Occipital lobe (tissue), 2 donors: ENCODE measurements around the gene CLINT1. TPM values are rescaled to one million over a fixed set of nuclear protein-coding genes. Genes with fewer than 3 reads are reported as not detected.
"Not testable (repeated sequence)": the region's sequence is repeated elsewhere in the genome, so short reads cannot be mapped to it uniquely, and the experiment has no call there.

Experiments used
- DNase-seq: peaks from one replicate; lab custom pipeline; 2025; lab: John Stamatoyannopoulos, UW
- total RNA-seq: library from RNA; depleted of rRNA; stranded (reverse); fragments of >200 nt; gene quantifications from one replicate; pipeline ENCODE4 v1.2.3, GENCODE V29; 2014

The CLINT1 gene
- total RNA-seq, 1 donor from 2014 or later, result 66.9 TPM

- DNase-seq, result no peak
These were observed 3.4 kb upstream of the CLINT1 start for GRCh38 chr5:157862183-157862851.

- no peak for DNase-seq
These were observed 2.2 kb upstream of the CLINT1 start for GRCh38 chr5:157860898-157861890.

DNA sequence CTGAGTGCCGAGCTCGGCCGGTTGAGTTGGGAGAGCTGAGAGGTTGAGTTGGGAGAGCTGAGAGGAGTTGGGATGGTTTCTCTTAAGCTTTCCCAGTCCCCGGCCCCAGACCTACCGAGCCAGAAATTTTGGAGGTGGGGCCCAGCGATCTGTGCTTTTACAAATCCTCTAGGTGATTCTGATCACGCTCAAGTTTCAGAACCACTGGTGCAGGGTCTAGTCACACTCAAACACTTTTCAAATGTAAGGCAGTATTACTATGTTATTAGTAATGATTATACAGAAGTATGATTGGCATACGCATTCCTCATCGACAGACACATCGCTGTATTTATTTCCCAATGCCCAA lies 256 bp upstream of the CLINT1 start:
- DNase-seq, result no peak

GRCh38 chr5:157857816-157858526 lies 974 bp downstream of the CLINT1 start:
- no peak for DNase-seq

- DNase-seq, result no peak
These were observed 3.4 kb downstream of the CLINT1 start for GRCh38 chr5:157855404-157855994.

DNA sequence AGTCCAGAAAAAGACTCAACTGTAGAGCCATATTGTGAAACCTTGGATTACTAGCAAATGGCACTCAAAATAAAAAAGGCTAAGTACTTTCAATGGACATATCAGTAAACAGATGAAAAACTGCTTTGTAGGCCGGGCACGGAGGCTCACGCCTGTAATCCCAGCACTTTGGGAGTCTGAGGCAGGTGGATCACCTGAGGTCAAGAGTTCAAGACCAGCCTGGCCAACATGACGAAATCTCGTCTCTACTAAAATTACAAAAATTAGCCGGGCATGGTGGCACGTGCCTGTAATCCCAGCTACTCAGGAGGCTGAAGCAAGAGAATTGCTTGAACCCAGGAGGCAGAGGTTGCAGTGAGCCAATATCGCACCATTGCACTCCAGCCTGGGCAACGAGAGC lies 5.6 kb downstream of the CLINT1 start:
- not testable (repeated sequence) for DNase-seq

- no peak for DNase-seq
These were observed 12.9 kb downstream of the CLINT1 start for GRCh38 chr5:157845914-157846598.

DNA sequence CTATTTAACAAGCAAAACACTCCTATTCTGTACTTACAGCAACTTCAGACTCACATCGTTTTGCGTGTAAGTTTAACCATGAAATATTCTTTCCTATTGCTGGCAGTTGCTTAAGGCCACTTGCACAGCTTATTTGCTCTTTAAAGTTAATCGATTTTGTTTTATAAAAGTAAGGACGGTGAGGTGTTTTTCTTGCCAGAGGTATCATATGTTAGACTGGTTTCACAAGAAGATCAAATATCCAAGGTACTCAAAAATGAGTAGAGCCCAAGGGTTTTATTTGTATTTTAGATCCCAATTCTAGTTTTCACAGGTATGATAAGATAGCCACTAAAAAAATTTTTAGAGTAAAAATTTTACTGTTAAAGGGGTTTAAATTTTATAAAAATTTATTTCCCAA lies 16.2 kb downstream of the CLINT1 start:
- no peak for DNase-seq

DNA sequence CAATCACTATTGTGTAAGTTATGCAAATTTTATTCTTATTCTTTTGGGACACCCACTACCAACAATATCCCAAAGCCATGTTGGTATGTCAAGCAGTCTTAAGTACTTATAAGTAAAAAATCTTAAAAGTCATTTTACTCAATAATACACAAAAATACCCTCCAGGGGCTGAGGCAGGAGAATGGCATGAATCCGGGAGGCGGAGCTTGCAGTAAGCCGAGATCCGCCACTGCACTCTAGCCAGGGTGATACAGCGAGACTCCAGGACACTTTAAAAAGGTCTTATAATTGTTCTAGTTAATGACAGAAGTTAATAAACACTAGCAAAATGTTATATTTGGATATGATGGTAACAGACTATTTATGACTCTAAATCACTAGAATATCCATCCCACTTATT lies 16.8 kb downstream of the CLINT1 start:
- DNase-seq, result no peak

DNA sequence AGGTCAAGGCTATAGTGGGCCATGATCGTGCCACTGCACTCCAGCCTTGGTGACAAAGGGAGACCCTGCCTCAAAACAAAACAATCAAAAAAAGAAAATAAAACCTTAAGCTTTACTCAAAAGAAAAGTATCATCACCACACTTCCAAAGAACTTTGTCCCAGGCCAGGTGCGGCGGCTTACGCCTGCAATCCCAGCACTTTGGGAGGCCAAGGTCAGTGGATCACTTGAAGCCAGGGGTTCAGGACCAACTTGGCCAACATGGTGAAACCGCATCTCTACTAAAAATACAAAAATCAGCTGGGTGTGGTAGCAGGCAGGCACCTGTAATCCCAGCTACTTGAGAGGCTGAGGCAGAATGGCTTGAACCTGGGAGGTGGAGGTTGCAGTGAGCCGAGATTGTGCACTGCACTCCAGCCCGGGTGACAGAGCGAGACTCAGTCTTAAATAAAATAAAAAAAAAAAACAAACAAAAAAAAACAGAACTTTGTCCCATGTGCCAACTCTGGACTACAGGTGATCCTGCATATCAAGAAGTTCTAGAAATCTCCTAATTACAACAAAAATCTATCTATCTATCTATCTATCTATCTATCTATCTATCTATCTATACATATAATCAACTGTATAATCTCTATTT lies 19.7 kb downstream of the CLINT1 start:
- no peak for DNase-seq

DNA sequence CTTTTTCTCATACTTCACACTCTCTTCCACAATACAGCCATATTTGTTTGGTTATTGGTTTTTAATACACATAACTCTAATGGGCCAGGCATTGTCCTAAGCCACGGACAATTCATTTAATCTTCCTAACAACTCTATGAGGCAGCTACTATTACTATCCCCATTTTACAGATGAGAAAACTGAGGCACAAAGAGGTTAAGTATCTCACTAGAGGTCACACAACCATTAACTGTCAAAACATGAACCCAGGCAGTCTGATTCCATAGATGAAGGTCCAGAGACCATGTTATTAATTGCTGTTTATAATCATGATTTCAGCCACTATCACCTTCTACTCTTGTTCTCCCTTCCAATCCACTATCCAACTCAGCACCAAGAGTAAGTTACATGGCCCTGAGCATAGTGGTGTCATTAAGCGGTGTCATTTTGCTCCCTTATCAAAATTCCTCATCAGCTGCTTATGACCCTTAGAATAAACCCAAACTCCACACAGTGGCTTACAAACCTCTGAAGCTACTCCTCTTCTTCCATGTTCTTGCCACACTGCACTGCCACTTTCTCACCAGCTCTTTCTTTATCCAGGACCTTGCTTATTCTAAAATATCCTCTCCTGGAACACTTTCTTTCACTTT lies 22.7 kb downstream of the CLINT1 start:
- DNase-seq, result no peak

DNA sequence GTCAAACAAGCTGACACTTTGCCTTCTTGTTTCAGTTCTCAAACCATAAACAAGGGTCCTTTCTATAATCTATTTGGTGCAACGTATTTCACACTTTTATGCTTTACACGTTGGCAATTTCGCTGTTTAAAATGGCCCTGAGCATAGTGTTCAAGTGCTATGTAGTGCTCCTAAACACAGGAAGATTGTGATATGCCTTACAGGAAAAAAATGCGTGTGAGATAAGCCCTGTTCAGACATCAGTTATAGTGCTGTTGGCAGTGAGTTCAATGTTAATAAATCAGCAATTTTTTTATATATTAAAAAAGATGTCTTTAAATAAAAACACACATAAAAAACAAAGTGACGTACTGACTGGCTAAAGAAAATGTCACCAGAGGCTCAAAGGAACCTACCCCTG lies 23.9 kb downstream of the CLINT1 start:
- DNase-seq, result no peak

GRCh38 chr5:157828944-157829639 lies 29.9 kb downstream of the CLINT1 start:
- DNase-seq, result no peak

DNA sequence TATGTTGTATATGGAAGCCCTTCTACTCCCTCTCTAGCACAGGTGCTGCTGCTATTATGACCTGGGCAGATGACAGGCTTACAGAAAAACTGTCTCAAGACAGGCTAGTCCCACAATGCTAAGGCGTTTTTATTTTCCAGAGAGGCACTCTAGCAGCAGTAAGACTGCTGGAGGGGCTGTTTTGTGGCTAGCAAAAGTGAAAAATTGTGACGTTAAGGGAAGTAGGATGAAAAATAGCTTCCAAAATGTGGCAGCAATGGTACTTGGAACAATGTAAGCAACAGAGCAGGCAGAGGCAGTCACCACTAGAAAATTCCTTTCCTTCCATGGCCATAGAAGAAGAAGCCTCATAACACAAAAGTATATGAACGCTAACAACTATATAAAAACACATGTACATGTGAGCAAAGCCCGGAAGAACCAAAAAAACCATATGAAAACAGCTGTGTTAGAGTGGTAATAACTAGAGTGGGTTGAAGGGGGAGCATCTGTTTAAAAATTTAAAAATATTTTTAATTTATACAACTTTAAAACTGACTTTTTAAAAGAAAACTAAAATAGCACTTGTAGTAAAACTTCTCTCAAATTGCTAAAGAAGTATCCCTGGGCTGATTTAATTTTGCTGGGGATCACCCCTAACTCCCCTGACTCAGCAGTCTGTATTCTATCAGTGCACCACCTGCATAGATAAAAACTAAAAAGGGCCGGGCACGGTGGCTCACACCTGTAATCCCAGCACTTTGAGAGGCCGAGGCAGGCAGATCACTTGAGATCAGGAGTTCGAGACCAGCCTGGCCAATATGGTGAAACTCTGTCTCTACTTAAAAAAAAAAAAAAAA lies 30.6 kb downstream of the CLINT1 start:
- DNase-seq, result no peak

DNA sequence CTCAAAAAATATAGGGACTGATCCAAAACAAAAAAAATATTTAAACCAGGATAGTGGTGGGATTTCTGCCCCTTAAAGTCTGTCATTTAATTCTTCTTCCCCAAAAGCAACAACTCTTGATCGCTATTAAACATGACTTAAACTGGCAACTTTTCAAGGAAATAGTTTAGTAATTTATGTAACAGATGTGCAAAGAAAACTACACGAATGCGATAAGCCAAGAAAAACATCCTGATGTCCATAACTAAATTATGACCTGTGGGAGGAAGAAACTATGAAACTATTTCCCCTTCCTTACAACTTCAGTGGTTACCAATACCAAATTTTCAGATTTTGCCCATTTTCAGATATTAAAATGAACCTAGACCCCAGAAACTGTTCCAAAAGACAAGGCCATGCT lies 31.5 kb downstream of the CLINT1 start:
- no peak for DNase-seq

DNA sequence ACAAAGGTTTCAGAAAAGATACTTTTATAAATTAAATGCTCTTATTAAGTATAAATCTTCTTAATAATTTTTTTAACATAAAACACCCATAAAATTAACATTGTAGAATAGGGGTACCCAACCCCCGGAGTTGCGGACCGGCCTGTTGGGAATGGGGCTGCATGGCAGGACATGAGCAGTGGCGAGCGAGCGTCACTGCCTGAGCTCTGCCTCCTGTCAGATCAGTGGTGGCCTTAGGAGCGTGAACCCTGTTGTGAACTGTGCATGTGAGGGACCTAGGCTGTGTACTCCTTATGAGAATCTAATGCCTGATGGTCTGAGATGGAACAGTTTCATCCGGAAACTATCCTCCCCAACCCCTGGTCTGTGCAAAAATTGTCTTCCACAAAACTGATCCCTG lies 35.3 kb downstream of the CLINT1 start:
- DNase-seq, result no peak

DNA sequence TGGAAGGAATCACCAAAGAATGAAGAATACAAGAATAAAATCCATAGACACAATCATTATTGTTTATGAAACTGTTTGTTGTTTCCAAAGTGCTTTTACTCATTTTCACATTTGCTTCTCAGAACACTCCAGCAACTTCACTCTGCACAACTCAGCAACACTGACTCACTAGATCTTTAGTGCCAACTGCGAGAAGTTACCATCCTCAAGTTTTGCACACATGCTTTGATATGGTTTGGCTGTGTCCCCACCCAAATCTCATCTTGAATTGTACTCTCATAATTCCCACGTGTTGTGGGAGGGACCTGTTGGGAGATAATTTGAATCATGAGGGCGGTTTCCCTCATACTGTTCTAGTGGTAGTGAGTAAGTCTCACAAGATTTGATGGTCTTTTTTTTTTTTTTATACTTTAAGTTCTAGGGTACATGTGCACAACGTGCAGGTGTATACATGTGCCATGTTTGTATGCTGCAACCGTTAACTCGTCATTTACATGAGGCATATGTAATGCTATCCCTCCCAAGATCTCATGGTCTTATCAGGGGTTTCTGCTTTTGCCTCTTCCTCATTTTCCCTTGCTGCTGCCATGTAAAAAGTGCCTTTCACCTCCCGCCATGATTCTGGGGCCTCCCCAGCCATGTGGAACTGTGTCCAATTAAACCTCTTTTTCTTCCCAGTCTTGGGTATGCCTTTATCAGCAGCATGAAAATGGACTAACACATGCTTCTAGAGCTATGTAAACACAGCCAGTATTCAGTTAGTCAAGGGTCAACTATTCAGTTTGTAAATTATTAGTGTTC lies 36.9 kb downstream of the CLINT1 start:
- no peak for DNase-seq

GRCh38 chr5:157821405-157821804 lies 37.5 kb downstream of the CLINT1 start:
- DNase-seq, result no peak
